GM19452 (cell line): ENCODE measurements around the gene EFL1.

Experiments used
- ATAC-seq: cut with Tn5 transposase; IDR thresholded peaks from one replicate; pipeline ENCODE4 v1.9.1; 2021; ENCODE audit not compliant: unreplicated experiment

The EFL1 gene

DNA sequence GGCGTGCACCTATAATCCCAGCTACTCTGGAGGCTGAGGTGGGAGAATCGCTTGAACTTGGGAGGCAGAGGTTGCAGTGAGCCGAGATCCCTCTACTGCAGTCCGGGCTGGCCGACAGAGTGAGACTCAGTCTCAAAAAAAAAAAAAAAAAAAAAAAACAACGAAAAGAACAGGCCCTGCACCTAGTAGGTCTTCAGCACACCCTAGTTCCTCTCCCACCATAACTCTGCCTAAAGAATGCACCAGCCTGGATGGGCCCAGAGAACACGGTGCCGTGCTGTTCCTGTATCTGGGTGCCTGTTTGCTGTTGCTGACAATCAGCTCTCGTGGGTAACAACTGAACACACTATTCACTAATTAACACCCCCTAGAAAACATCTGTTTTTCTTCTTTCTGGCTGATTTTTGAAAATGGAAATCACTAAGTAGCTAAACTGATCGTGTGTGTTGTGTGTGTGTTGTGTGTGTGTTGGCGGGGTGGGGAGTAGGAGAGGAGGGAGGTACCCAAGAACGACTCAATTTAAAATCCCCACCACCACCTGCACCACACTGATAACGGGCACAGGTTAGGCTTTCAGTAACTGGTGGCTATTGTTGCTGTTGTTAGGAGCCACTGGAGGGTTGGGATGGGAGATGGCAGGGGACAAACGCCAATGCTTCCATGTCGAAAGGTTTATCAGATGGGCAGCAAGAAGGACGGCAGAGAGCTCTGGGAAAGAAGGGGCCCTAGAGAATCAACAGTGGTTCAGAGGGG is 176.1 kb downstream of the EFL1 start:
- no peak for ATAC-seq

DNA sequence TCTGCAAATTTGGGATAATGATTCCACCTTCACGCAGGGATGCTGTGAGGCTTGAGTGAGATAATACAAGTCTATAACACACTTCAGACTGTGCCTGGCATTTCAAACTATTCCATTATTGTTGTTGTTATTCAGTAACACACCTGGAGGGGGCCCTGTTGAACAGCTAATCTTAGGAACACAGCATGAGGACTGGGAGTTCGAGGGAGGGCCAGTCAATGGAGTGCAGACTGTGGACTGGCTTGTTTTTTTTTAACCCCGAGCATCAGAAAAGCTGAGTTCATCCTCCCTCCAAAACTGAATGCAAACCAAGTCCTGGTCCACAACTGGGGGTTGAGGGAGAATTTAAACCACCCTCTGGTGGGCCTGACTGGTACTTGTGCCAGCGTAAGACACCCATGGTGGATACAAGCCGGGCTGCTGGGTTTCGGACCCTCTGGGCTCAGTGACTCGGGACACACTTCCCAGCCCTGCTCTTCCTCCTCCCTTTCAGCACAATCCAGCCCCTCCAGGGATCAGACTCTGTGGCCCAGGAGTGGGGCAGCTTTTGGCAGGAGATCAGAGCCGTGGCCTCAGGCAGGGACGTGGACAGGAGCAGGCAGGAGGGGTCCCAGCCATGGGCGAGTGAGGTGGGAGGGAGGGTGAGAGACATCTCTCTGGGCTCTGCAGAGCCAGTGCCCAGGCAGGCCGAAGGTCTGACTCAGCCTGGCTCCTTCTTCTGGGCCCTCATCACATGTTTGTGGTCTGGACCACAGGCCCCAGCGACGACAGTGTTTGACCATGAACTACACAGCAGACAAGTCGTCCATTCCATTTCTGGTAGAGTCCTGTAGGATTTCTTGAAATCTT is 180.4 kb downstream of the EFL1 start:
- ATAC-seq: no peak

DNA sequence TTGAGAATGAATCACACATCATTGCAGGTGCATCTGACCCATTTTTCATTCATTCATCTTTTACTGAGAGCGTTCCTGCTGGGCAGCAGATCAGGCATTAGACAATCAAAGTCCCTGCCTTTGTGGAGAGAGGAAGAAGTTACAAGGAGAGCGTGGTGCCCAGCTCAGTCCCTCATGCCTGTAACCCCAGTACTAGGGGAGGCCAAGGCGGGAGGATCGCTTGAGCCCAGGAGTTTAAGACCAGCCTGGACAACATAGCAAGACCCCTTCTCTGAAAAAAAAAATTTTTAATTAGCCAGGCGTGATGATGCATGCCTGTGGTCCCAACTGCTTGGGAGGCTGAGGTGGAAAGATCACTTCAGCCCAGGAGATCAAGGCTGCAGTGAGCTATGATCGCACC is 181.8 kb downstream of the EFL1 start:
- ATAC-seq: no peak
